Measurements from ENCODE around the gene C5orf47. TPM values are rescaled to one million over a fixed set of nuclear protein-coding genes. Genes with fewer than 3 reads are reported as not detected.
"Not testable (repeated sequence)": the region's sequence is repeated elsewhere in the genome, so short reads cannot be mapped to it uniquely, and the experiment has no call there.

Gene C5orf47
- total RNA-seq, 2 donors from 2014 or later: not detected

DNA sequence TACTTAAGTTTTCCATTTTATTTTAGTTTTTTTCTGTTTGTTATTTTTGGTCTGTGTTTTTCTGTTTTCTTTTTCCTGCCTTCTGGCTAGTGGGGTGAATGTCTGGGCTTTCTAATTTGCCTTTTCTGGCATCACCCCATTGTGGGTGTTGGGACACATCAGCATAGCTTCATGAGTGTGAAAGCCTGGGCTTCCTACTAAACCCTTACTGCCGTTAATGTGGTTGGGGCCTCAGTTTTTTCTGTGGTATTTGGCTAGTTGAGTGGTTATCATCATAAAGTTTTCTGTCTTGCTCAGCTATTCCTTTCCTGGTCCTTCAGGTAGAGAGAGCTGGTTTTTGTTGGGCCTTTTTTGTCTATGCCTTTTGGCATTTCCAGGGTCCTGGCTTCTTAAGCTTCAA lies 21.4 kb downstream of the C5orf47 start:
- Histone ChIP-seq H3K36me3 (ENCODE audit: control insufficient read depth, insufficient read depth, low read length) (no peaks in the 10 kb centered on the region), H3K27me3 (ENCODE audit: control insufficient read depth, insufficient read depth, low read length, poor library complexity, severe bottlenecking) (no peaks in the 10 kb centered on the region), H3K27ac (ENCODE audit: low read depth, low read length) (no peak overlapping the region), H3K9ac (ENCODE audit: extremely low read depth, low read length, poor library complexity, severe bottlenecking) (no peak overlapping the region), H3K4me3 (ENCODE audit: low read length) (no peak overlapping the region), H3K9me3 (ENCODE audit: control insufficient read depth, low read length) (no peaks in the 10 kb centered on the region), H3K4me1 (ENCODE audit: control insufficient read depth, insufficient read depth, low read length) (no peaks in the 10 kb centered on the region)
- DNase-seq: no peak
- Mint-ChIP-seq H3K4me1 (no peaks in the 10 kb centered on the region), H3K36me3 (ENCODE audit: low read depth) (no peaks in the 10 kb centered on the region), H3K27me3 (ENCODE audit: insufficient read depth) (no peaks in the 10 kb centered on the region), H3K27ac (no peak overlapping the region), H3K9me3 (peaks cover 7% of the 10 kb centered on the region), H3K4me3 (no peak overlapping the region)
- TF ChIP-seq, protein P1, sequence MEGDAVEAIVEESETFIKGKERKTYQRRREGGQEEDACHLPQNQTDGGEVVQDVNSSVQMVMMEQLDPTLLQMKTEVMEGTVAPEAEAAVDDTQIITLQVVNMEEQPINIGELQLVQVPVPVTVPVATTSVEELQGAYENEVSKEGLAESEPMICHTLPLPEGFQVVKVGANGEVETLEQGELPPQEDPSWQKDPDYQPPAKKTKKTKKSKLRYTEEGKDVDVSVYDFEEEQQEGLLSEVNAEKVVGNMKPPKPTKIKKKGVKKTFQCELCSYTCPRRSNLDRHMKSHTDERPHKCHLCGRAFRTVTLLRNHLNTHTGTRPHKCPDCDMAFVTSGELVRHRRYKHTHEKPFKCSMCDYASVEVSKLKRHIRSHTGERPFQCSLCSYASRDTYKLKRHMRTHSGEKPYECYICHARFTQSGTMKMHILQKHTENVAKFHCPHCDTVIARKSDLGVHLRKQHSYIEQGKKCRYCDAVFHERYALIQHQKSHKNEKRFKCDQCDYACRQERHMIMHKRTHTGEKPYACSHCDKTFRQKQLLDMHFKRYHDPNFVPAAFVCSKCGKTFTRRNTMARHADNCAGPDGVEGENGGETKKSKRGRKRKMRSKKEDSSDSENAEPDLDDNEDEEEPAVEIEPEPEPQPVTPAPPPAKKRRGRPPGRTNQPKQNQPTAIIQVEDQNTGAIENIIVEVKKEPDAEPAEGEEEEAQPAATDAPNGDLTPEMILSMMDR (conservative IDR thresholded peaks at IDR 0.05): no peak
- 80 to 100% methylated on average over 1 of the region's 1 CpG for WGBS, 2 experiments (ENCODE audit: insufficient coverage in 1 of 2, insufficient read length in 1 of 2)

DNA sequence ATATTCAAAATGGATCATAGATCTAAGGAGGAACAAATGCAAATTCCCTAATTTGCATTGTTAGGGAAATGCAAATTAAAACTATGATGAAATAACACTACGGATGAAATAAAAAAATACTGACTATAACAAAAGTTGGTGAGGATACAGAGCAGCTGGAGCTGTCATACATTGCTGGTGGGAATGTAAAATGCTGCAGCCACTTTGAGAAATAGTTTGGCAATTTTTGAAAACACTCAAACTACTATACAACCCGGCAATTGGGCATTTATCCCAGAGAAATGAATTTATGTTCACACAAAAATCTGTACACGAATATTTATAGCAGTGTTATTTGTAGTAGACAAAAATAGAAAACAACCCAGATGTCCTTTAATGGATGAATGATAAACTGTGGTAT lies 22.5 kb downstream of the C5orf47 start:
- H3K9ac ChIP-seq (ENCODE audit: extremely low read depth, low read length, poor library complexity, severe bottlenecking): no peak overlapping the region
- H3K4me1 ChIP-seq (ENCODE audit: control insufficient read depth, insufficient read depth, low read length): no peaks in the 10 kb centered on the region
- H3K36me3 Mint-ChIP-seq (ENCODE audit: low read depth): no peaks in the 10 kb centered on the region
- no peaks in the 10 kb centered on the region for H3K36me3 ChIP-seq (ENCODE audit: control insufficient read depth, insufficient read depth, low read length)
- no peak overlapping the region for H3K4me3 Mint-ChIP-seq
- 80 to 91% methylated on average over 1 to 3 of the region's 3 CpGs for WGBS, 2 experiments (ENCODE audit: insufficient coverage in 1 of 2, insufficient read length in 1 of 2)
- DNase-seq: no peak
- H3K27me3 Mint-ChIP-seq (ENCODE audit: insufficient read depth): no peaks in the 10 kb centered on the region
- H3K27ac ChIP-seq (ENCODE audit: low read depth, low read length): no peak overlapping the region
- TF ChIP-seq, protein P1 (conservative IDR thresholded peaks at IDR 0.05): no peak
- H3K27ac Mint-ChIP-seq: no peak overlapping the region
- H3K27me3 ChIP-seq (ENCODE audit: control insufficient read depth, insufficient read depth, low read length, poor library complexity, severe bottlenecking): no peaks in the 10 kb centered on the region
- no peak overlapping the region for H3K4me3 ChIP-seq (ENCODE audit: low read length)
- no peaks in the 10 kb centered on the region for H3K4me1 Mint-ChIP-seq
- H3K9me3 Mint-ChIP-seq: peaks cover 8% of the 10 kb centered on the region
- no peaks in the 10 kb centered on the region for H3K9me3 ChIP-seq (ENCODE audit: control insufficient read depth, low read length)

DNA sequence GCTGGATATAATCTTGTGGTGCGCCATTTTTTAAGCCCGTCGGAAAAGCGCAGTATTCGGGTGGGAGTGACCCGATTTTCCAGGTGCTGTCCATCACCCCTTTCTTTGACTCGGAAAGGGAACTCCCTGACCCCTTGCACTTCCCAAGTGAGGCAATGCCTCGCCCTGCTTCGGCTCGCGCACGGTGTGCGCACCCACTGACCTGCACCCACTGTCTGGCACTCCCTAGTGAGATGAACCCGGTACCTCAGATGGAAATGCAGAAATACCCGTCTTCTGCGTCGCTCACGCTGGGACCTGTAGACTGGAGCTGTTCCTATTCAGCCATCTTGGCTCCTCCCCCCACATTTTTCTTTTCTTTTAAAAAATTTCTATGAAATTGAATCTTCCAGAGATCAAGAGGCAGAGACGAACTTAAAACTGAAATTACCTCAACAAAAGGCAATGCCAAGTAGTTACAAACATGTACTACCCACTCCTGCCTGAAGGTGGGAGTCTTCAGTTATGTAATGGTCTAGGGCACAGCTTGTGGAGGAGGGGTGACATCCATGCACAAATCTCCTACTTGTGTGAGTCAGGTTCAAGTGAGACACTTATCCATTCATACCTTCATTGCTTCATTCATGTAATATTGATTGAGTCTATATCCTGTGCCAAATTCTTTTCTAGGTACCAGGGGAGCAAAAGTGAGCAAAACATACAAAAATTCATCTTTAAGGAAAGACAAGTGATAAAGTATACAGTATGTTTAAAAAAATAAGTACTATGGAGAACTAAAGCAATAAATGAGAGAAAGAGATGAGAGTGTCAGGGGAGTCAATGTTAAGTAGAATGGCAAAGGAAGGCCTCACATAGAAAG lies 31.3 kb downstream of the C5orf47 start:
- H3K27ac Mint-ChIP-seq: peak overlapping the region; percentile 94
- H3K9ac ChIP-seq (ENCODE audit: extremely low read depth, low read length, poor library complexity, severe bottlenecking); H3K36me3 Mint-ChIP-seq (ENCODE audit: low read depth); H3K27ac ChIP-seq (ENCODE audit: low read depth, low read length); H3K9me3 ChIP-seq (ENCODE audit: control insufficient read depth, low read length); H3K36me3 ChIP-seq (ENCODE audit: control insufficient read depth, insufficient read depth, low read length); H3K27me3 Mint-ChIP-seq (ENCODE audit: insufficient read depth); H3K4me1 ChIP-seq (ENCODE audit: control insufficient read depth, insufficient read depth, low read length); H3K27me3 ChIP-seq (ENCODE audit: control insufficient read depth, insufficient read depth, low read length, poor library complexity, severe bottlenecking): not testable (repeated sequence)
- H3K9me3 Mint-ChIP-seq: peaks cover 20% of the 10 kb centered on the region
- H3K4me3 Mint-ChIP-seq: peak overlapping the region; percentile 72
- peak overlapping the region; percentile 56 for H3K4me3 ChIP-seq (ENCODE audit: low read length)
- TF ChIP-seq, protein P1 (conservative IDR thresholded peaks at IDR 0.05): peak; percentile 84
- peaks cover 15% of the 10 kb centered on the region for H3K4me1 Mint-ChIP-seq
- peak; percentile 88 for DNase-seq
- WGBS, 2 experiments (ENCODE audit: insufficient coverage in 1 of 2, insufficient read length in 1 of 2): 41 to 64% methylated on average over 6 to 13 of the region's 19 CpGs
